ENCODE data around the gene ANGPTL2.
A peak's percentile ranks its signal among the peaks of the same experiment; 100 is the strongest.

ANGPTL2 gene

GRCh38 chr9:127074561-127075548 is 47.6 kb downstream of the ANGPTL2 start:
- DNase-seq = no peak

DNA sequence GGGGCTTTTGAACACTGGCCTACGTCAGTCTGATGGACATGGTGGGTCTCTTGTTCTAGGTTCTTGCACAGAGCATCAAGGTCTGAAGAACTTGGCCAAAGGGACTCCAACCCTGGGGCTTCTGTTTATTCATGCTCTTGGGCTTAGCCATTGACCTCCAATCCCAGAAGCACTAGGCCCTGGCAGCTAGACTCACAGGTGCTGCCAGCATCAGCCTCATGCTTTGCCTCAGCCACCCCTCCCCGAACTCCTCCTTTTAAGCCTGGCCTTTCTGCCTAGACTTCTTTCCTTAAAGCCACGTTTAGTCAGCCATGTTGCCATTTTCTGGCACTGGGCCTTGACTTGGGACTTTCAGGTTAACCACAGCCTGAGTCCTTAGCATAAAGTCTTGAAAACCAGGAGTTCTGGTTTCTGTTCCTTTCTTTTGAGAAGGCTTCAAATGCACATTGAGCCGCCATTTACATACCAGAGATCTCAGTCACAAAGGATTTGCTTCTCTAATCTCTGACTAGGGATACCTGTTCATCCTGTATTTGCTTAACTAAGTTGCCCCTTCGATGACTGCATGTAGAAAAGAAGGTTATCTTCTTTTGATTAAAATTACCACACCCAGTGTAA is 54.7 kb downstream of the ANGPTL2 start:
- DNase-seq = no peak

- no peak for DNase-seq
Observed at GRCh38 chr9:127066851-127067136, 55.6 kb downstream of the ANGPTL2 start.

- no peak for DNase-seq
Observed at GRCh38 chr9:127066060-127066850, 56.2 kb downstream of the ANGPTL2 start.

DNA sequence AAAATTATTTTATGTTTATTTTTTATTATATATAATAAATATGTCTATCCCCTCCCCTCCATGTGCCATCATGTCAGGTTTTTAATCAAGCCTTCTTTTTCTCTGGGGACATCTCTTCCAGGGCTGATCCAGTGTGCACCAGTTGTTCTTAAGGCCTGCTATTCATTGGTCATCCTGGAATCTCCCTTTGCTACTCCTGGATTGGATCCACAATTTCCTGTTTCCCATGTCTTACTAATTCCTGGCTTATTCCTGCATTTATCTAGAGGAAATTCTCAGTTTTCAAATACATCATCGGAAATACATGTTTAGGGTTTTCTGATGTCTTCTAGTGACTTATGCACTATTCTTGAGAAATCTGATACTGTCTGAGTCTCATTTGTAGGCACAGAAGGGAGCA is 56.8 kb downstream of the ANGPTL2 start:
- DNase-seq = no peak

DNA sequence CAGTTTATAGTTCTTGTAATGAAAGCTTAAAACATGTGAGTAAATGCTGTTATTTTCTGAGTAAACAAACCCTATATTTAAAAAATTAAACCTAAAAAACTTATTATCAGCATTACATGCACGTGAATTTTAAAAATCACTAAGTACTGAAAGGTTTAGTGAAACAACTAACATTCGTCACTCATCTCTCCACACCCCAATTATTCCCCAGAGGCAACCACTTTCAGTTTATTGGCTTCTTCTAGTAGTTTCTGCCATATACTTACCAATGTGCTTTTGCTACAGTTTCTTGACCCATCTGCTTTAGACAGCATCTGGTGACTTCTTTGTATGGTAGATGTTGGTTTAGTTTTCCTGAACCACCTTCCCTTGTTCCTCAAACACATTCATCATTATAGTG is 58.1 kb downstream of the ANGPTL2 start:
- DNase-seq = no peak

- DNase-seq = no peak
Observed at GRCh38 chr9:127061411-127061810, 61.0 kb downstream of the ANGPTL2 start.

GRCh38 chr9:127059765-127060361 is 62.6 kb downstream of the ANGPTL2 start:
- DNase-seq = no peak

DNA sequence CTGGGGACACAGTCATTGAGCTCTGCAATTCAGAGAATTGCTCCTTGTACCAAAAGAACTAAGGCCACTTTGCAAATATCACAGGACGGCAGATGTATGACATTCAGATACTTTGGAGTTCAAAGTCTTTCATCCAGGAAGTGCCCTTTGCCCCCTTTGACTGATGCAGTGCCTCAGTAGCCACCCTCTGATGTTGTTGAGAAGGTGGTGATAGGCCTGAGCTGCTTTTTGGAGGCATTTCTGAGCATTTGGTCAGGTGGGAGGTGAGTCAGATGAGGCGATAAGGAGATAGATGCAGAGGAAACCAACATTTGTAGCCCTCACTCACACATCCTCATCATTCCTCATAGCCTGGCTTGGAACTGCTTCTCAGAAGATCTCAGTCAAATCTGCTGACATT is 63.4 kb downstream of the ANGPTL2 start:
- no peak for DNase-seq

DNA sequence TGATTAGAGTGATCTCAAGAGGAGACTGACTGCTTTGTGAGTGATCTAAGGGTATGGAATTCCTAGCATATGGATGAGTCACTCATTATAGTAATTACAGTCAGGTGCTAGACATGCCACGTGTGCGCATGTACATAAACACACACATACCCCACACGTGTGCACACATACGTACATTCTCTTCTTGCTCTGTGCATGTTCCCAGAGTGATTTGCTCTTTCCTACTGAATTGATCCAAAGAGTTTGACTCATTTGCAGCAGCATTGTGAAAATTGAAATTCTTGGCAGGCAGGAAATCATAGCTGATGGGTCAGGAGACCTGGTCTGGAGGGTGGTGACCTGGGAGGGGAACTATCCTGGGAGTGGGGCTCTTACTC is 63.8 kb downstream of the ANGPTL2 start:
- DNase-seq = no peak

DNA sequence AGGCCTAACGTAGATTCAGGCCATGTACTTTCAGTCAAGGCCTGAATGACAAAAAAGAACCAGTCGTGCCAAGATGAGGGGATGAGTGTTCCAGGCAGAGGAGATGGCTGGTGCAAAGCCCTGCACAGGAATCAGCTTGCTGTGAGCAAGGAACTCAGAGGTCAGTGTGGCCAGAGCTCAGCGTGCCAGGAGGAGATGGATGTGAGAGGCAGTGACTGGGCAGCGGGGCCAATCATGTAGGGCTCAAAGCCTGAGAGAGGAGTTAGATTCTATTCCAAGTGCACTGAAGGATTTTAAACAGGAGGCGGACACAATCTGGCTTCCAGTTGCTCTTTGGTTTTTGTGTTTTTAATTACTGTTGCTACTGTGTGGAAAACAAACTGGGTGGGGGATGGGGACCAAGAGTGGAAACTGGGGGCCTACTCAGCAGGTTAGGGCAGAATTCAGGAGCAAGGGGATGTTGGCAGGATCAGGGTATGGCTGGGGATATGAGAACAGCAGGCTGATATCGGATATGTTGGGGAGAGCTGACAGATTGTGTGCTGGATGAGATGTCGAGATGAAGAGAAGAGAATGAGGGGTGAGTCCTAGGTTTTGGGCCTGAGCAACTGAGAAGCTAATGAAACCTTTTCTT is 64.3 kb downstream of the ANGPTL2 start:
- DNase-seq = no peak

DNA sequence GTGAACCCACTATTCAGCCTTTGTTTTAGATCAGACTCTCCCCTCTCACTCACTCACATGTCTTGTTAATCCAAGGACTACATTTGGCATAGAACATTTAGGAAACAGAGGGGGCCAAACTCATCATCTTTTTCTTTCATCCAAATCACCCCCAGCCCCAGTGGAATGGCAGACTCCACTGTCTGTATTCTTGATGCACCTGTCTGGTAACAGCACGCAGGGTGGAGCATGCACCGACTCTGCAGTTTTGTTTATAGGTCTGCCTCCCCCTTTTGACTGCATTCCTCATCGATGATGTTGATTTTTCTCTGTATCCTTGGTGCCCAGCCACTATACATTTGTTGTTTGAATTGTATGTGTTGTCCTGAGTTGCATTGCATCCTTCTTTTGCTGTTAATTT is 66.0 kb downstream of the ANGPTL2 start:
- no peak for DNase-seq

GRCh38 chr9:127055745-127056402 is 66.6 kb downstream of the ANGPTL2 start:
- no peak for DNase-seq

DNA sequence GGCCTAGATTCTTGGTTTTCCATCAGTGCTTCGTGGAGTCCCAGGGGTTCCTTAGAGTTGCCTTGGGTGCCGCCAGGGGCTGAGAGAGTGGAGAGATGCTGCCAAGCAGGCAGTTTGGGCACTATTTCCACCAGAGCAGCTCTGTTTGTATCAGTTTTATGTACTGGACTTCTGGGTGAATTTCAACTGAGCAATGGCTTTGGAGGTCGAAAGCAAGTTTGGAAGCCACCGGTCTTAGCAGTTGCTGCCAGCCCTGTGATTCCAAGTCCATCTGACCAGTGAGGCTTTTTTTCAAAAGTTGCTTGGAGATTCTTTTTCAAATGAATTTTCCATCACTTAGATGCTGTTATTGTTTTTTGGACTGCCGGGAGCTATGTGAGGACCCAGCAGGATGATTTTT is 68.5 kb downstream of the ANGPTL2 start:
- no peak for DNase-seq

DNA sequence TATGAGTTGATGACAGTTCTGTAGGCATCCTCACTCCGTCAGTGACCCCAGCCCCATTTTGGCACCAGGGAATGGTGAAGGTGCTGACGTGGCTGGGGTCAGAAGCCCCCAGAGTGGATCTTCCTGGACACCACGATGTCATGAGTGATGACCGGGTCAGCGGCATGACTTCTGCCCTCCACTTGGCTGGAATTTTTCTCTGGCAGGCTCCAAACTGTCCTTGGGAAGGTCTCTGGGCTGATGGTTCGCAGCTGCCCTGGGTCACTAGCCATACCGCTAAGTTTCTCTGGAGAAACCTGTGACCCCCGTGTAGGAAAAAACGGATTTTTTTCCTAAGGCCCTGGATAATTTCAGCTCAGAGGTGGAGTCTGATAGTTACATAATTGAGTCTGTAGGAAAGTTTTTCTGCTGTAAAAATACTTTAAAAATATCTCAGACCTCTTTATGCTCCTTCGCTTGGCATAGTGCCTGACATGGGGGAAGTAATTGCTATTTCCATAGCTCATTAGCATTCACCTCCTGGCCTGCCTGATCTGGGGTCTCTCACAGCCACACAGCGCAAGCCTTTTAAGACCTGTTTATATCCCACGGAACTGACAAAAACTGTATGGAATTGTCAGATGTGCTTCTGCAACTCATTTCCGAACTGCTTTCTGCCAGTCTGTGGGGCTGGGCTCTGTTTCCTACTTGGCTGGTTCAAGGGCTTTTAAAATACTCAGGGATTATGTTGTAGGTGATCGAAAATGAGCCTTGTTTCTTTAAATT is 69.2 kb downstream of the ANGPTL2 start:
- DNase-seq = no peak

- no peak for DNase-seq
Observed at GRCh38 chr9:127051881-127052595, 70.4 kb downstream of the ANGPTL2 start.

DNA sequence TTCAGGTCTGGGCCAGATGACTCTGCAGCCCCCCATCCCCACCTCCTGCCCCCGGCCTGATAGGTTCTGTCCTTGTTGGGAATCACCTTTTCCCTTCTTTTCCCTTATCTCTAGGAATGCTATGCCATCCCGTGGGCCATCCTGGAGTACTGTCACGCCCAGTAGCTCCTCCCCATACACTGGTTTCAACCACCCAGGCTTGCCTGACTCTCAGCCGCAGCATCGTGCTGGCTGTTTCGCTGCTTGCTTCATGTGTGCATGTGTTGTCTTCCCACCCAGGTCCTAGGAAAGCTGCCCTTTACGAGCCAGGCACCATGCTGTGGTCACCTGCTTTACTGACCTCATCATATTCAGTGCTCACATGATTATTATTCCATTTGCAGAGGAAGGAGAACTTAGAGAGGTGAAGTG is 71.8 kb downstream of the ANGPTL2 start:
- no peak for DNase-seq

- no peak for DNase-seq
Observed at GRCh38 chr9:127050152-127050551, 72.3 kb downstream of the ANGPTL2 start.

- DNase-seq = no peak
Observed at GRCh38 chr9:127049581-127049980, 72.9 kb downstream of the ANGPTL2 start.

GRCh38 chr9:127049044-127049443 is 73.4 kb downstream of the ANGPTL2 start:
- peak; percentile 11 for DNase-seq

DNA sequence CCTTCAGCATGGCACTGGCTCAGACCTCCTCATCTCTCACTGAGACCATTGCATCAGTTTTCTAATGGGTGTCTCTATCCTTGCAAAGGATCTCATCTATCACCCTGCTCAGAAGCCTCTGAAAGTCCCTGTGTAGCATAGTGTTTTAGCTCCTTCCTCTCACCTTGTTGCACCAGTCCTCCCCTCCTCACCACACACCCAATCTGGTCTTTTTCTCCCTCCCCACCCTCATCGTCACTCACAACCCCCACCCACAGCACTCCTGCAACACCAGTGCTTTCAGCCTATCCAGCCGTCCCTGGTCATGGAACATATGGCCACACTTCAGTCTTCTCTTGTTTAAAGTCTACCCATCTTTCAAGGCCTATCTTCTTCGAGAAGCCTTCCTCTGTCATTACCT is 74.5 kb downstream of the ANGPTL2 start:
- DNase-seq = no peak
